ENCODE results near the gene CDKL1.
"Not testable (repeated sequence)": the region's sequence is repeated elsewhere in the genome, so short reads cannot be mapped to it uniquely, and the experiment has no call there.

DNA sequence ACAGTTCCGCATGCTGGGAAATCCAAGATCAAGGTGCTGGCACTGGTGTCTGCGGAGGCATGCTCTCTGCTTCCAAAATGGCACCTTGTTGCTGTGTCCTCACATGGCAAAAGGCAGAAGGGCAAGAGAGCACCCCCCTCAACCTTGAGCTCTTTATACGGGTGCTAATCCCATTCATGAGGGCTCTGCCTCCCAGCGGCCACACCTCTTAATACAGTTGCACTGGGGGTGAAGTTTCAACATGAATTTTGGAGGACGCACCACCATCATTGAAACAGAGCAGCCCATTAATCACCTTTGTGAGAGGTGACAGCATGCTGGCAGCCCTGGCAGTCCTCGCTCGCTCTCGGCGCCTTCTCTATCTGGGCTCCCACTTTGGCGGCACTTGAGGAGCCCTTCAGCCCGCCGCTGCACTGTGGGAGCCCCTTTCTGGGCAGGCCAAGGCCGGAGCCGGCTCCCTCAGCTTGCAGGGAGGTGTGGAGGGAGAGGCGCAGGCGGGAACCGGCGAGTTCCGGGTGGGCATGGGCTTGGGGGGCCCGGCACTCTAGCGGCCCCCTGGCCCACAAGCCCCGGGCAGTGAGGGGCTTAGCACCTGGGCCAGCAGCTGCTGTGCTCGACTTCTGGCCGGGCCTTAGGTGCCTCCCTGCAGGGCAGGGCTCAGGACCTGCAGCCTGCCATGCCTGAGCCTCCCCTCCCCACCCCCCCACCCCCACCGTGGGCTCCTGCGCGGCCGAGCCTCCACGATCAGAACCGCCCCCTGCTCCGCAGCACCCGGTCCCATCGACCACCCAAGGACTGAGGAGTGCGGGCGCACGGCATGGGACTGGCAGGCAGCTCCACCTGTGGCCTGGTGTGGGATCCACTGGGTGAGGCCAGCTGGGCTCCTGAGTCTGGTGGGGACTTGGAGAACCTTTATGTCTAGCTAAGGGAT is 34.9 kb downstream of the CDKL1 start:
- TF ChIP-seq CTCF (IDR thresholded peaks at IDR 0.05; ENCODE audit: extremely low read depth in 1 of 2, insufficient read depth in 1 of 2, low read depth in 1 of 2, low read length in 2 of 2); POLR2AphosphoS5 (IDR thresholded peaks at IDR 0.05; ENCODE audit: insufficient read depth, low read depth, low read length); JUN (IDR thresholded peaks at IDR 0.05; ENCODE audit: borderline replicate concordance, insufficient read depth, insufficient read length, low read depth): not testable (repeated sequence)

All from endothelial cell of umbilical vein (primary cell).